ENCODE measurements around the gene CELF1.

CELF1 gene

DNA sequence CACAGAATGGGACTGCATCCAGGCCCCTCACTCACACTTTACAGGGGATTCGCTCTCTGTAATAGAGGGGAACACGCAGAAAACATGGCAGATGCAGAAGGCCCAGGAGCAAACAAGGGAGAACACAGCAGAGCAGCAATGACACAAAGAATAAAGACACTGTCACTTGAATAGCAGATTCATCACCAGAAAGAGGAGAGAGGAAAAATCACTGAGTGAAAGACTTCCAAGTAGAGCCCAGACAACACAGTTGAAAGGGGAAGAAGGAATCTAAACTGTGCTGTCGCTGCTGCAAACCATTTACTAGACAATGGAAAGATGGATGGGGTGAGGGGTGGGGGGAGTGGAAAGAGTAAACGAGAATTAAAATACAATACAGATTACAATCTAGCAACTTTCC lies 75.2 kb downstream of the CELF1 start:
- H3K36me3 ChIP-seq: peaks cover 99 to 100% (median 100%) of the 10 kb centered on the region in 11 experiments
- no peak for TF ChIP-seq Cebpa-rat (IDR thresholded peaks at IDR 0.05)
- no peaks in the 10 kb centered on the region for H3K27me3 ChIP-seq
- H3K9ac ChIP-seq: no peak overlapping the region; a peak in 1 of 22 replicates
- H3K4me1 ChIP-seq: peaks cover 0 to 30% (median 20%) of the 10 kb centered on the region in 10 experiments; a peak in 16 of 20 replicates
- H4K20me1 ChIP-seq: peaks cover 13 to 84% (median 38%) of the 10 kb centered on the region in 11 experiments; a peak in 17 of 22 replicates
- no peak overlapping the region for H3K4me3 ChIP-seq
- no peaks in the 10 kb centered on the region for H3K9me3 ChIP-seq (replicated peaks in 1 of 11)
- H3K27ac ChIP-seq: peak overlapping the region in 2 of 11 experiments; percentile 12 to 26; a peak in 3 of 22 replicates
- peak overlapping the region in 2 of 11 experiments; percentile 4; a peak in 1 of 22 replicates for H3K4me2 ChIP-seq

DNA sequence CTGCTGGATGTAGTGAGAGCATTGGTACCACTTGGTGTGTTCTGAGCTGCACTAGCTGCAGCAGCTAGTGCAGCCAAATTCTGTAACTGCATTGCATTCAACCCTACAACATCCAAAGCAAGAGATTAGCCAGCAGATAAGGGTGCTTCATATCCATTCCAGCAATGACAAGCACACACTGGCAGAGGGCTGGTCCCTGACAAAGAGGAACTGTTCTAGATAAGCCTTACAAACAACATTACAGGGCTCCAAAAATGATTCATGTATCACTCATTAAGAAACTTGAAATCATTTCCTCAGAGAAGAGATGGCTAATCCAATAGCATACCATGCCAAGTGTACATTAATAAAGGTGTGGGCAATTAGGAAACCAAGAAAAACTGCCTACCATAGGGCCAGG lies 75.6 kb downstream of the CELF1 start:
- peak overlapping the region in 2 of 11 experiments; percentile 12 to 26; a peak in 2 of 22 replicates for H3K27ac ChIP-seq
- H3K27me3 ChIP-seq: no peaks in the 10 kb centered on the region
- H3K9me3 ChIP-seq (replicated peaks in 1 of 11): no peaks in the 10 kb centered on the region
- H3K4me1 ChIP-seq: peaks cover 0 to 26% (median 18%) of the 10 kb centered on the region in 10 experiments; a peak in 16 of 20 replicates
- peaks cover 99 to 100% (median 100%) of the 10 kb centered on the region in 11 experiments for H3K36me3 ChIP-seq
- H3K9ac ChIP-seq: no peak overlapping the region; a peak in 1 of 22 replicates
- peaks cover 13 to 85% (median 39%) of the 10 kb centered on the region in 11 experiments; a peak in 17 of 22 replicates for H4K20me1 ChIP-seq
- H3K4me3 ChIP-seq: no peak overlapping the region
- no peak for TF ChIP-seq Cebpa-rat (IDR thresholded peaks at IDR 0.05)
- H3K4me2 ChIP-seq: peak overlapping the region in 1 of 11 experiments; percentile 6; a peak in 1 of 22 replicates

DNA sequence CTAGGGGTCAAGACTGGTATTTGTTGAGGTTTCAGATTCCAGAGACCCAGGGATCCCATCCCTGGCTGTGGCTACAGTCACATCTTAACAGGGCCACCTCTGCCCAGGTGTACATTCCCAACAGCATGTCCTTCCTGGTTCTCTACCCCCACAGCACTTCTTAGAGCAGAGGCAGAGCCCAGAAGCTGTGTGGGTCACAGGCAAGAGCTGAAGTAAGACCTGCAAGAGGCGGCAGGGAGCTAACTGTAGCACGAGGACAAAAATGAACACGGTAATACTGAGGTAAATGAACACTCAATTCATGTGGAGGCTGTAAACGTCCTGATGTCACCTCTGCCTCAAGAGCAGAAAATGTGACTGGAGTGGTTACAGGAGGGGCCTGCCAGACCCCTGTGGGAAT lies 82.3 kb downstream of the CELF1 start:
- H3K9me3 ChIP-seq (replicated peaks in 1 of 11): no peaks in the 10 kb centered on the region
- H3K36me3 ChIP-seq: peaks cover 95 to 100% (median 100%) of the 10 kb centered on the region in 11 experiments
- no peak overlapping the region for H3K27ac ChIP-seq
- peaks cover 28 to 100% (median 65%) of the 10 kb centered on the region in 11 experiments; a peak in 21 of 22 replicates for H4K20me1 ChIP-seq
- no peaks in the 10 kb centered on the region for H3K27me3 ChIP-seq
- H3K4me3 ChIP-seq: no peak overlapping the region
- TF ChIP-seq Cebpa-rat (IDR thresholded peaks at IDR 0.05): no peak
- H3K4me2 ChIP-seq: no peak overlapping the region
- peaks cover 0 to 14% (median 0%) of the 10 kb centered on the region in 10 experiments; a peak in 2 of 20 replicates for H3K4me1 ChIP-seq
- H3K9ac ChIP-seq: 0 out of 22 replicates have a peak overlapping the region, but pooled peaks of 1 of the 11 experiments have one; percentile 1

DNA sequence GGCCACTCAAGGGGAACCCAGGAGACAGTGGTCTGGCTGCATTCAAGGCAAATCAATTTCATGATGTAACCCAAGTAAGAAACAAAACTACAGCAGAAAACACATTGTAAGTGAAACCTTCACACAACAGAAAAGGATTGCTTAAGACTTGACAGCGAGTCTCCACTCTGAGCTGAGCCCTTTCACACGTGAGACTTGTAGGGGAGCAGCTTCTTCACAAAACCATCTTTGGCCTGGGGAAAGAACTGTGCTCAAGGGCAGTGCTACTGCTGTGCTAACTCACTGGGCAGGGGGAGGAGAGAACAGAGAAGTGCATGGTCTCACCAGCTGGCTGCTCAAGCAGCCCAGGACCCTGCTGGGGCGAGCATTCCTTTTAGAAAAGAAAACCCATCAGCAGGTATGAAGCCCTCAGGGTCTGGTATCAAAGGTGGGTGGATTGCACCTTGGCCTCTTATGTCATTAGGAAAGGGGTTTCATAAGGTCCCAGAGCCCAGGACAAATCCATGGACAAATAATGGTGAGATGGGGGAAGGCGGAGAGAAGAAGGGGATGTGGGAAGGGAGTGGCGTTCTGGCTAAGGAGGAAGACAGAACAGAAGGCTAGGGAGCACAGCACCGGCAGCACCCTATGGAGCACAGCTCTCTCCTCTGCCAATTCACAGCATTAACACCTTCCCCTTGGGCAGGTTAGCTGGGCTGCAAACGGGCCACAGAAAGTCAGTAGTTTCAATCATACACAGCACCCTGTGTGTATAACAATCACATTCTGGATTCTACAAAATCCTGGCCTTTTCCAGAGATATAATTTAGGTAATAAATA lies 83.4 kb downstream of the CELF1 start:
- Histone ChIP-seq H3K4me3 (no peak overlapping the region), H4K20me1 (peaks cover 34 to 100% (median 76%) of the 10 kb centered on the region in 11 experiments; a peak in 21 of 22 replicates), H3K9me3 (replicated peaks in 1 of 11) (no peaks in the 10 kb centered on the region), H3K4me2 (no peak overlapping the region; a peak in 1 of 22 replicates), H3K36me3 (peaks cover 95 to 100% (median 100%) of the 10 kb centered on the region in 11 experiments), H3K27me3 (no peaks in the 10 kb centered on the region), H3K4me1 (peaks cover 0 to 14% (median 0%) of the 10 kb centered on the region in 10 experiments; a peak in 3 of 20 replicates), H3K27ac (no peak overlapping the region; a peak in 1 of 22 replicates), H3K9ac (peak overlapping the region in 1 of 11 experiments; percentile 1; a peak in 1 of 22 replicates)
- no peak for TF ChIP-seq Cebpa-rat (IDR thresholded peaks at IDR 0.05)

DNA sequence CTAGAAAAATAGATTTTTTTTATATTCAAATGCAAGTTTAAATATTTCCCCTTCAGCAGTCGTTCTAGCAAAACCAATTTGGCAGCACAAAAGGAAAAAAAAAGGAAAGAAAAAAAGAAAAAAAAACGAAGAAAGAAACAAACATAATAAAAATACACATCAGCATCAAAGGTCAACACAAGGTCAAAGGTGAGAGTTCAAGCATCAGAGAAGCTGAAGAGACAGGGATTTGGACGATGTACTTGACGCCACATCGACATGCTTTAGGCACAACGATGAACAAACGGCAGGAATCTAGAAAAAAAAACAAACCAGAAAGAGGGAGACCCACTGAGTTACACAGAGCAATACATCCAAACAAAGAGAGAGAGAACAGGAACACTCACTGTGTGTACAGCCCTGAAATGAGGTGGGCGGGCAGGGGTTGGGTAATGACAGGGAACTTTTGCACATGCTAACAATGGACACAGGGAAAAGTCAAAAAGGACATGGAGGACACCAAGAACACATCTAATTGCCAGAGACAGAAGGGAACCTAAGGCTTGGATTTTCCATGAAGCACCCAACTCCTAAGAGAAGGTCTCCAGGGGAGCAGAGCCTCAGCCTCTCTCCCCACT lies 84.2 kb downstream of the CELF1 start:
- TF ChIP-seq Cebpa-rat (IDR thresholded peaks at IDR 0.05): no peak
- H3K4me2 ChIP-seq: no peak overlapping the region
- no peaks in the 10 kb centered on the region for H3K9me3 ChIP-seq (replicated peaks in 1 of 11)
- H3K4me3 ChIP-seq: no peak overlapping the region
- H3K9ac ChIP-seq: no peak overlapping the region; a peak in 1 of 22 replicates
- H3K27ac ChIP-seq: no peak overlapping the region; a peak in 1 of 22 replicates
- no peaks in the 10 kb centered on the region for H3K27me3 ChIP-seq
- H3K4me1 ChIP-seq: peaks cover 0 to 14% (median 0%) of the 10 kb centered on the region in 10 experiments; a peak in 3 of 20 replicates
- H4K20me1 ChIP-seq: peaks cover 37 to 100% (median 73%) of the 10 kb centered on the region in 11 experiments; a peak in 21 of 22 replicates
- H3K36me3 ChIP-seq: peaks cover 95 to 100% (median 100%) of the 10 kb centered on the region in 11 experiments

DNA sequence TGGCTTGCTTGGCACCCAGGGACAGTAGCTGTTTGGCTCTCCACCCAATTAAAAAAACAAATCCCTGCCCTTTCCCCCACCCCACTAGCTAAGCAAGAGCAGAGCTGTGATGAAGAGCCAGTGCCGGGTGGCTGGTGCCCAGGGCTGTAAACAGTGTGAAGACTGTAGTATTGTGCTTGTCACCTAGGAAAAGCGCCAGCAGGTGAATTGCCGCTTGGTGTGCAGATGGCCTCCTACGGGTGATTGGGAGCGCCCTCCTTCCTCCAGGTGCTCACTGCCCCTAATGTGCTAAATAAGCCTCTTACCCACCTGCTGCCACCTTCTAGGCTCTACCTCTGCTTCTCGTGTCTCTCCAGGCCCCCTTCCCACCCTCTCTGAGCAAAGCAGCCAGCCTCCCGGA lies 85.6 kb downstream of the CELF1 start:
- no peak overlapping the region for H3K27ac ChIP-seq
- no peak overlapping the region for H3K9ac ChIP-seq

DNA sequence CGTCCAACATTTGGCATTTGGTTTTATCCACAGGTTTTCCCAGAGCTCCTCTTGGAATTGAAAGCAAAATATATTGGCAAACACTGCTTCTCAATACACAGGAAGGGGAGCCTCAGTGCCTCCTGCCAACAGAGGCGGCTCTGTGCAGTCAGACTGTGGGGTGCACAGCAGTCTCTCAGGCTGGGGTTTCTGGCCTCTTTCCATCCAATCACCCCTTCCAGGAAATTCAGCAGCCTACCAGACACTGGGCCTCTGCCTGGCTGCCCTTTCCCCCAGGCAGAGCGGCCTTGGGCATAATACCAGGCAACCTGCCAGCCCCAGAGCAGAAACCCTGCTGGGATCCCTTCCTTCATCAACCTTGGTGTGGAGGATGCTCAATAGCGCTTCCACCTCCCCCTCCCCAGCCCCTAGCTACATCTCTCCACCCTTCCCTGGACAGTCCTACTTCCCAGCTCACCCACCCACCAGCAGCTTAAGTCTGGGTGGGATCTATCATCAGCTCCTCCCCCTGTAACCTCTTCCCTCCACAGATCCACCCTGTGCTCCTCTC lies 86.2 kb downstream of the CELF1 start:
- no peaks in the 10 kb centered on the region for H3K27me3 ChIP-seq
- H3K9me3 ChIP-seq (replicated peaks in 1 of 11): no peaks in the 10 kb centered on the region
- H3K36me3 ChIP-seq: peaks cover 83 to 100% (median 97%) of the 10 kb centered on the region in 11 experiments
- no peak overlapping the region for H3K4me2 ChIP-seq
- H3K27ac ChIP-seq: 0 out of 22 replicates have a peak overlapping the region, but pooled peaks of 1 of the 11 experiments have one; percentile 11
- no peak overlapping the region for H3K4me3 ChIP-seq
- peaks cover 37 to 99% (median 73%) of the 10 kb centered on the region in 11 experiments; a peak in 21 of 22 replicates for H4K20me1 ChIP-seq
- no peak for TF ChIP-seq Cebpa-rat (IDR thresholded peaks at IDR 0.05)
- 0 out of 22 replicates have a peak overlapping the region, but pooled peaks of 1 of the 11 experiments have one; percentile 4 for H3K9ac ChIP-seq
- H3K4me1 ChIP-seq: peaks cover 0 to 14% (median 1%) of the 10 kb centered on the region in 10 experiments; a peak in 6 of 20 replicates

More for the DNA sequence above, 85.6 kb downstream of the CELF1 start:
- Histone ChIP-seq H3K9me3 (replicated peaks in 1 of 11) (no peaks in the 10 kb centered on the region), H3K4me3 (no peak overlapping the region), H3K4me1 (peaks cover 0 to 14% (median 0%) of the 10 kb centered on the region in 10 experiments; a peak in 3 of 20 replicates), H3K27me3 (no peaks in the 10 kb centered on the region), H3K4me2 (no peak overlapping the region), H4K20me1 (peaks cover 37 to 99% (median 70%) of the 10 kb centered on the region in 11 experiments; a peak in 21 of 22 replicates), H3K36me3 (peaks cover 86 to 100% (median 97%) of the 10 kb centered on the region in 11 experiments)
- TF ChIP-seq Cebpa-rat (IDR thresholded peaks at IDR 0.05): no peak

DNA sequence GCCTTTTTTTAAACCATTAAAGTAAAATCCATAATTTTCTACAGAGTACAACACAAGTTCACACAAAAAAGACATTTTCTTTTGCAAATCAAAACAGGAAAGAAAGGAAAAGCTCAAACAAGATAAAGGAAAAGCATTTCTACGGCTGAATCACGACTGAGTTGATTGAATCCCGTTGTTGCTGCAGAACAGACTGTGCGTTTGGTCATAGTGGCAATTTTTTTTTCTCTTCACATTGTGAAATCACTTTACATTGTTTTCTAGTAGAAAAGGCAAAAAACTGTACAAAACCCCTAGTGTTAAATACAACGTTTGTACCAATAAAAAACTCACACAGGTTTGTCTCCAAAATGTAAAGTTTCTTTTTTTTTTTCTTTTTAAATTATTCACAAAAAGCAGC lies 86.7 kb downstream of the CELF1 start:
- Histone ChIP-seq H3K36me3 (peaks cover 83 to 100% (median 96%) of the 10 kb centered on the region in 11 experiments), H3K27me3 (no peaks in the 10 kb centered on the region), H4K20me1 (peaks cover 37 to 99% (median 76%) of the 10 kb centered on the region in 11 experiments; a peak in 21 of 22 replicates), H3K9me3 (replicated peaks in 1 of 11) (no peaks in the 10 kb centered on the region), H3K27ac (no peak overlapping the region), H3K9ac (no peak overlapping the region), H3K4me3 (no peak overlapping the region), H3K4me2 (no peak overlapping the region), H3K4me1 (peaks cover 0 to 14% (median 7%) of the 10 kb centered on the region in 10 experiments; a peak in 11 of 20 replicates)
- no peak for TF ChIP-seq Cebpa-rat (IDR thresholded peaks at IDR 0.05)

All from BLaER1 treated with 17β-estradiol and CSF1 and Interleukin-3, amounts not matched to agents 10 nM and 100 nM (cell line).